Measurements from ENCODE around the gene MEI1. TPM values are rescaled to one million over a fixed set of nuclear protein-coding genes. Genes with fewer than 3 reads are reported as not detected.

The MEI1 gene
- total RNA-seq, 1 experiment from 2014 or later: 0.20 TPM

GRCh38 chr22:41681616-41682015 lies 17.7 kb upstream of the MEI1 start:
- Histone ChIP-seq H3K23me2 (ENCODE audit: insufficient read length, low read depth, low read length, poor library complexity, severe bottlenecking) (peaks cover 5% of the 10 kb centered on the region), H2BK15ac (ENCODE audit: low read depth, low read length) (no peak overlapping the region), H3K14ac (ENCODE audit: insufficient read depth, low read length) (no peak overlapping the region), H3K79me1 (ENCODE audit: insufficient read depth, low read depth, low read length, poor library complexity, severe bottlenecking) (peaks cover 4% of the 10 kb centered on the region), H3K79me2 (ENCODE audit: insufficient read depth, low read length) (peaks cover 20% of the 10 kb centered on the region; the same call in 1 of the 2 replicates), H3K23ac (ENCODE audit: insufficient read length, low read depth, low read length) (no peak overlapping the region), H4K8ac (replicated peaks; ENCODE audit: insufficient read length, low read depth, low read length) (no peak overlapping the region), H2BK120ac (ENCODE audit: low read depth, low read length, poor library complexity, severe bottlenecking) (no peak overlapping the region), H3K27ac (ENCODE audit: insufficient read length, low read depth, low read length) (no peak overlapping the region), H4K20me1 (ENCODE audit: control insufficient read depth, insufficient read depth, insufficient read length) (no peaks in the 10 kb centered on the region), H3K27me3 (ENCODE audit: insufficient read depth, low read length) (no peaks in the 10 kb centered on the region), H3K4me2 (ENCODE audit: insufficient read depth, insufficient read length, low read length) (peak overlapping the region; percentile 55), H3K9me3 (ENCODE audit: control insufficient read depth, low read depth, low read length) (no peaks in the 10 kb centered on the region), H2BK12ac (ENCODE audit: insufficient read length, low read depth, low read length) (no peak overlapping the region), H2BK20ac (ENCODE audit: low read depth, low read length, poor library complexity, severe bottlenecking) (no peak overlapping the region), H4K5ac (ENCODE audit: insufficient read length, low read depth, low read length) (no peak overlapping the region), H3K4me1 (ENCODE audit: insufficient read depth, low read length) (no peaks in the 10 kb centered on the region), H3K18ac (ENCODE audit: insufficient read length, low read depth, low read length) (no peak overlapping the region), H3K9ac (ENCODE audit: extremely low read depth, insufficient read length, low read length) (no peak overlapping the region), H2AK5ac (ENCODE audit: insufficient read length, low read length) (no peak overlapping the region), H3K56ac (ENCODE audit: insufficient read length, low read depth, low read length) (no peak overlapping the region), H3K4ac (ENCODE audit: low read depth, low read length) (no peak overlapping the region), H2BK5ac (ENCODE audit: insufficient read length, low read length) (no peak overlapping the region), H2AFZ (ENCODE audit: low read length) (no peak overlapping the region), H4K91ac (ENCODE audit: insufficient read length, low read depth, low read length) (no peak overlapping the region), H3T11ph (ENCODE audit: low read length) (no peak overlapping the region)
- H3K27me3 Mint-ChIP-seq (ENCODE audit: low read depth): no peaks in the 10 kb centered on the region
- no CpG with 5 or more reads among the region's 14 CpGs for WGBS (ENCODE audit: extremely low coverage, insufficient read length, low lambda C conversion rate)
- TF ChIP-seq, protein P1, sequence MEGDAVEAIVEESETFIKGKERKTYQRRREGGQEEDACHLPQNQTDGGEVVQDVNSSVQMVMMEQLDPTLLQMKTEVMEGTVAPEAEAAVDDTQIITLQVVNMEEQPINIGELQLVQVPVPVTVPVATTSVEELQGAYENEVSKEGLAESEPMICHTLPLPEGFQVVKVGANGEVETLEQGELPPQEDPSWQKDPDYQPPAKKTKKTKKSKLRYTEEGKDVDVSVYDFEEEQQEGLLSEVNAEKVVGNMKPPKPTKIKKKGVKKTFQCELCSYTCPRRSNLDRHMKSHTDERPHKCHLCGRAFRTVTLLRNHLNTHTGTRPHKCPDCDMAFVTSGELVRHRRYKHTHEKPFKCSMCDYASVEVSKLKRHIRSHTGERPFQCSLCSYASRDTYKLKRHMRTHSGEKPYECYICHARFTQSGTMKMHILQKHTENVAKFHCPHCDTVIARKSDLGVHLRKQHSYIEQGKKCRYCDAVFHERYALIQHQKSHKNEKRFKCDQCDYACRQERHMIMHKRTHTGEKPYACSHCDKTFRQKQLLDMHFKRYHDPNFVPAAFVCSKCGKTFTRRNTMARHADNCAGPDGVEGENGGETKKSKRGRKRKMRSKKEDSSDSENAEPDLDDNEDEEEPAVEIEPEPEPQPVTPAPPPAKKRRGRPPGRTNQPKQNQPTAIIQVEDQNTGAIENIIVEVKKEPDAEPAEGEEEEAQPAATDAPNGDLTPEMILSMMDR (conservative IDR thresholded peaks at IDR 0.05): no peak
- no peak for DNase-seq
- H3K4me1 Mint-ChIP-seq: no peaks in the 10 kb centered on the region
- H3K4me3 Mint-ChIP-seq: peak overlapping the region; percentile 97 to 99
- H3K27ac Mint-ChIP-seq: no peak overlapping the region; a peak in 1 of 7 replicates
- no peaks in the 10 kb centered on the region for H3K9me3 Mint-ChIP-seq
- H3K36me3 Mint-ChIP-seq (ENCODE audit: insufficient read depth in 1 of 3, low read depth in 3 of 3): peaks cover 31 to 41% (median 32%) of the 10 kb centered on the region in 3 experiments; a peak in 6 of 7 replicates

Data from H9 (cell line).